ENCODE measurements around the gene TMEM18. TPM values are rescaled to one million over a fixed set of nuclear protein-coding genes. Genes with fewer than 3 reads are reported as not detected.

Gene TMEM18
- total RNA-seq, 2 experiments from 2014 or later: 25.6 to 26.3 TPM

DNA sequence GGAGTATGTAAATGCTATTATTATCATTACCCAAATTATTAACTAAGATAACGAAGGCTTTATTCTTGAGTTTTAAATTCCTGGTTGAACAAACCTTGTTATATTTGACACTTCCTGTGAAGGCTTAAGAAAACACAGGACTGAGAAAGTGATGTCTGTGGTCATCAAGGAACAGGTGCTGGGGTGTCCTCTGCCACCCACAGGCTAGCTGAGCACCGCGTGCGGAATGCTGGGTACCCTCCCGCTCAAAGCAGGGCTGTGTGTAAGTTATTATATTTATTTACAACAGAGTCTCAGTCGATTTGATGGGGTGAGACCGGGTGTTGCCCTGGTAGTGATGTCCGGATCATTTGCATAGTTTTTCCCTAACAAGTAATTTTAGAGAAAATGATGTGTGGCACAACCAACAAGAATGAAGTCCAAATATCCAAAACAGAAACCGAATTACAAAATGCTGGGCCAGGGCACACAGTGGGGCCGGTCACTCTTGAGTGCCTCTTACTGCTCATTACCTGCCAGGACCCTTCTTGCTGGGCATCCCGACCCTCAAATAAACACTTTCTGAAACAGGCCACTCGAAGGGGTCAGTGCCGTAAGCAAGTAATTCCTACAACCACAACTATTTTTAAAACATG lies 49.2 kb downstream of the TMEM18 start:
- no peaks in the 10 kb centered on the region for H3K36me3 Mint-ChIP-seq (ENCODE audit: low read depth)
- H3K4me1 Mint-ChIP-seq (ENCODE audit: low read depth): no peaks in the 10 kb centered on the region
- TF ChIP-seq, protein P1, sequence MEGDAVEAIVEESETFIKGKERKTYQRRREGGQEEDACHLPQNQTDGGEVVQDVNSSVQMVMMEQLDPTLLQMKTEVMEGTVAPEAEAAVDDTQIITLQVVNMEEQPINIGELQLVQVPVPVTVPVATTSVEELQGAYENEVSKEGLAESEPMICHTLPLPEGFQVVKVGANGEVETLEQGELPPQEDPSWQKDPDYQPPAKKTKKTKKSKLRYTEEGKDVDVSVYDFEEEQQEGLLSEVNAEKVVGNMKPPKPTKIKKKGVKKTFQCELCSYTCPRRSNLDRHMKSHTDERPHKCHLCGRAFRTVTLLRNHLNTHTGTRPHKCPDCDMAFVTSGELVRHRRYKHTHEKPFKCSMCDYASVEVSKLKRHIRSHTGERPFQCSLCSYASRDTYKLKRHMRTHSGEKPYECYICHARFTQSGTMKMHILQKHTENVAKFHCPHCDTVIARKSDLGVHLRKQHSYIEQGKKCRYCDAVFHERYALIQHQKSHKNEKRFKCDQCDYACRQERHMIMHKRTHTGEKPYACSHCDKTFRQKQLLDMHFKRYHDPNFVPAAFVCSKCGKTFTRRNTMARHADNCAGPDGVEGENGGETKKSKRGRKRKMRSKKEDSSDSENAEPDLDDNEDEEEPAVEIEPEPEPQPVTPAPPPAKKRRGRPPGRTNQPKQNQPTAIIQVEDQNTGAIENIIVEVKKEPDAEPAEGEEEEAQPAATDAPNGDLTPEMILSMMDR (IDR thresholded peaks at IDR 0.05): no peak
- H3K4me3 Mint-ChIP-seq: no peak overlapping the region
- no peaks in the 10 kb centered on the region for H3K27me3 ChIP-seq (ENCODE audit: control insufficient read depth in 1 of 2, insufficient read depth in 2 of 2, low read length in 2 of 2)
- POLR2A ChIA-PET: no interaction called here
- H3K9me3 ChIP-seq (ENCODE audit: control insufficient read depth in 1 of 2, insufficient read depth in 1 of 2, low read length in 2 of 2): no peaks in the 10 kb centered on the region
- H3K27me3 Mint-ChIP-seq: no peaks in the 10 kb centered on the region
- no peak overlapping the region for H3K27ac Mint-ChIP-seq
- H3K4me3 ChIP-seq (ENCODE audit: low read length): no peak overlapping the region
- intact Hi-C loops (cut with DNase I, micrococcal nuclease): no loop called here
- CTCF ChIA-PET: no interaction called here
- H3K4me1 ChIP-seq (ENCODE audit: insufficient read depth, low read length): no peaks in the 10 kb centered on the region
- no peaks in the 10 kb centered on the region for H3K36me3 ChIP-seq (ENCODE audit: insufficient read depth, low read length)
- ATAC-seq (ENCODE audit: poor library complexity) (no peak), DNase-seq (no peak)
- no peak overlapping the region for H3K27ac ChIP-seq (ENCODE audit: low read depth in 1 of 2, low read length in 2 of 2)
- H3K9me3 Mint-ChIP-seq: no peaks in the 10 kb centered on the region

DNA sequence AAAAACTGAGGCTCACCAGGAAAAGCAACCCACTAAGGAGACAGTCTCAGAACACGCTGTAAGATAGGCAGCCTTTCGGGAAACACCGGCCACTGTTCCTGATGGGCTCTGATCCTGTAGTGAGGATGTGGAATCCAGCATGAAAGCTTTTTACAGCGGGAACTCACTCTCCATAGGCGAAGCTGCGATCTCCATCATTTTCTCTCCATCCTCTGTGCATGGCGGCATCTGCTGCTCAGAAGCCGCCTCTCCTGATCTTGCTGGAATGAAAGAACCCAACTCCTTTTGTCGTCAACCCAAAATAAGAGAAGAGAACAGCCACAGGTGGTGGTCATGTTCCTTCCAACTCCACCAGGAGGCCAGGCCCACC lies 49.9 kb downstream of the TMEM18 start:
- no peaks in the 10 kb centered on the region for H3K36me3 Mint-ChIP-seq (ENCODE audit: low read depth)
- intact Hi-C loops (cut with DNase I, micrococcal nuclease): no loop called here

DNA sequence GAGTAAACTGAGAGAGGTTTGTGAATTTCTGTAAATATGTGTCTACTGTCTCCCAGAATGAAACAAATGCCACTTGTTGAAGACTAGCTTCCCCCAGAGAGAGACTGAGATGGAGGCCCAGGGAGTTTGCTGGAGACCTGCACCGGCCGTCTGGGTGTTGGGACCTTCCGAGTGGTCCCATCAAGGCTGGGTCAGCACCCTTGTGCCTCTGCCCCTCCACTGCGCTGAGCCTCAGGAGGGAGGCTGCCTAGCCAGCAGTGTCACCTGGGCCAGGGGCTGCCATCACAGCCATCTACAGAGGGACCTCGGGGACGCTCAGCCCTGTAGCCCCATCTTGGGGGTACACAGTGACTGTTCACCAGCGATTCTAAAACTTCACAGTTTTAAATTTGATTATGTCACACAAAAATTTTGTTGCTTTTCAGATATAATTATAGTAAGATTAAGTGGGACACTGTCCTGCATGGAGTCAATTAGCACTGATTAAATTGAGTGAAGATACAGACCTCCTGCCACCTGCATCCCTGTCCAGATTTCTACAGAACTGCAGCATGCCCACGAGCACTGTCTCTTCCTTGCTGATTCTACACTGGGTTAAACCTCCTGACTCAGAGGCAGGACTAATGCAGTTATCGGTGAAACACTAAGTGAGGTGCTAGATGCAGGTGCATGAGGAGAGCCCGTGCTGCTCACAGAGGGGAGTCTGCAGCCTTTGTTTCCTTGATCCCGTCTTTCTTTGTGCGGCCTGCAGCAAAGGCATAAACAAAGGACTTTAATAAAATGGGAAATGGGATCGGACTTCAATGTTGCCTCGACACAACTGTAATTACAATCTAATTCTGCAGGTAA lies 50.5 kb downstream of the TMEM18 start:
- Mint-ChIP-seq H3K27me3 (no peaks in the 10 kb centered on the region), H3K36me3 (ENCODE audit: low read depth) (no peaks in the 10 kb centered on the region), H3K4me3 (no peak overlapping the region), H3K9me3 (no peaks in the 10 kb centered on the region), H3K27ac (no peak overlapping the region), H3K4me1 (ENCODE audit: low read depth) (no peaks in the 10 kb centered on the region)
- ChIA-PET CTCF (no interaction called here), POLR2A (no interaction called here)
- intact Hi-C loops (cut with DNase I, micrococcal nuclease): no loop called here
- Histone ChIP-seq H3K4me3 (ENCODE audit: low read length) (no peak overlapping the region), H3K27ac (ENCODE audit: low read depth in 1 of 2, low read length in 2 of 2) (no peak overlapping the region), H3K9me3 (ENCODE audit: control insufficient read depth in 1 of 2, insufficient read depth in 1 of 2, low read length in 2 of 2) (peaks cover 0 to 1% of the 10 kb centered on the region in 2 experiments), H3K27me3 (ENCODE audit: control insufficient read depth in 1 of 2, insufficient read depth in 2 of 2, low read length in 2 of 2) (no peaks in the 10 kb centered on the region), H3K4me1 (ENCODE audit: insufficient read depth, low read length) (no peaks in the 10 kb centered on the region), H3K36me3 (ENCODE audit: insufficient read depth, low read length) (no peaks in the 10 kb centered on the region)
- no peak for DNase-seq
- ATAC-seq (ENCODE audit: poor library complexity): no peak
- TF ChIP-seq, protein P1 (IDR thresholded peaks at IDR 0.05): no peak

More for the DNA sequence above, 49.9 kb downstream of the TMEM18 start:
- CTCF ChIA-PET: no interaction called here
- no peak overlapping the region for H3K27ac Mint-ChIP-seq
- H3K9me3 ChIP-seq (ENCODE audit: control insufficient read depth in 1 of 2, insufficient read depth in 1 of 2, low read length in 2 of 2): no peaks in the 10 kb centered on the region
- POLR2A ChIA-PET: no interaction called here
- no peak overlapping the region for H3K4me3 Mint-ChIP-seq
- H3K27ac ChIP-seq (ENCODE audit: low read depth in 1 of 2, low read length in 2 of 2): no peak overlapping the region
- no peaks in the 10 kb centered on the region for H3K36me3 ChIP-seq (ENCODE audit: insufficient read depth, low read length)
- no peaks in the 10 kb centered on the region for H3K4me1 ChIP-seq (ENCODE audit: insufficient read depth, low read length)
- TF ChIP-seq, protein P1 (IDR thresholded peaks at IDR 0.05): no peak
- no peaks in the 10 kb centered on the region for H3K9me3 Mint-ChIP-seq
- no peak overlapping the region for H3K4me3 ChIP-seq (ENCODE audit: low read length)
- no peak for DNase-seq
- no peaks in the 10 kb centered on the region for H3K27me3 Mint-ChIP-seq
- no peaks in the 10 kb centered on the region for H3K27me3 ChIP-seq (ENCODE audit: control insufficient read depth in 1 of 2, insufficient read depth in 2 of 2, low read length in 2 of 2)
- no peak for ATAC-seq (ENCODE audit: poor library complexity)
- no peaks in the 10 kb centered on the region for H3K4me1 Mint-ChIP-seq (ENCODE audit: low read depth)
